HG03457 (cell line): ENCODE data around the gene TSACC.
"Not testable (repeated sequence)": the region's sequence is repeated elsewhere in the genome, so short reads cannot be mapped to it uniquely, and the experiment has no call there.

Experiments
- ATAC-seq: cut with Tn5 transposase; IDR thresholded peaks from one replicate; pipeline ENCODE4 v1.9.1; 2021; ENCODE audit warnings: moderate number of reproducible peaks; ENCODE audit not compliant: unreplicated experiment

The TSACC gene

DNA sequence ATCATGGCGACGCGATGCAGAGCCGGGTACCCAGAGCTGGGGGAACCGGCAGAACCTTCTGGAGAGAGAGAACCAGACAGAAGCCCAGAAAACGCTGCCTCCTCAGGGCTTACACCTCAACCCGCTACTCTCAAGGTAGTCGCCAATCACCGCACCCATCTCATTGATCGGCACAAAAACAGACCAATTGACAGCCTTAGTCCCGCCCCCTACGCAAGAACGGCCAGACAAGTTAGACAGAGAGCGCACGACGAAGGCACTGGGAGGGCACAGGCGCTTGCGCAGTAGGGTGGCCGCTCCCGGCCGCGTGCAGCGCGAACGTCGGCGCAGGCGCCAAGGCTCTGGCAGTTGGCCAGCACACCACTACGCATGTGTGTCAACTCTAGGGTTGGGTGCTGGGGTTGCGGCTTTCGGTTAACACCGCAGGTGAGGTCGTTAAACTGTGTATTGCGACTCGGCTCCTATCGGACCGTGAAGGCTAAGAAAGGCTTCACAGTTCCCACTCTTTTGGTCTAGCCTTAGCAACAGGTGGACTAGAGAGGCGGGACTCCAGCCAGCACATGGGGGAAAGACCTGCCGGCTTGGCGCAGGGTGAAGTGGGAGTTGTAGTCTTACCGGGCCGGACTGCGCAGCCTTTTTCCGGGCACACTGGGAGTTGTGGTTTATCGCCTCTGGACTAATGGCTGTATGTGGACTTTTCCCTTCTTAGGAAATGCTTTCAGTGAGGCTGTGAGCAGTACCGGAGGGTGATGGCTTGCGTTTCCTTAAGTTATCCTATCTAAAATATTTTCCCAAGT lies at the start of gene TSACC, which contains the start of gene CCT3:
TSACC (plus strand) TSS at position 347 of the 797 bp plus-strand sequence. CDS start 1,232 bp downstream, outside the sequence.
CCT3 (minus strand) TSS at position 113 of the 797 bp plus-strand sequence; CDS start at position 5, 108 bp downstream.
- peak; percentile 78 for ATAC-seq

DNA sequence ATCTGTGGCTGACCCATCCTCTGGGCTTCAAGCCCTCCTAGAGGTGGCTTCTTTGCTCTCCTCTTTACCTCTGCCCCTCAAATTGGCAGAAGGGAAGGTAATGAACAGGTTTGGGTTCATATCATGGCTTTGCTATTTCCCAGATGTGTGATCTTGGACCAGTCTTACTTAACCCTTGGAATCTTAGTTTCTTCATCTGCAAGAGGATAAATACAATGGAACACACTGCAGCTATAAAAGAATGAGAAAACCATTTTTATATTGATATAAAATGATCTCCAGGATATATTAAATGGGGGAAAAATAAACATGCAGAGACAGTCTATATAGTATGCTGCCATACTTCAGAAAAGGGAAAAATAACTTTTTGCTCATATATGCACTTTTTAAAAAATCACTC lies 48.5 kb upstream of the TSACC start:
- ATAC-seq: no peak

GRCh38 chr1:156291226-156292061 lies 46.9 kb upstream of the TSACC start:
- no peak for ATAC-seq

DNA sequence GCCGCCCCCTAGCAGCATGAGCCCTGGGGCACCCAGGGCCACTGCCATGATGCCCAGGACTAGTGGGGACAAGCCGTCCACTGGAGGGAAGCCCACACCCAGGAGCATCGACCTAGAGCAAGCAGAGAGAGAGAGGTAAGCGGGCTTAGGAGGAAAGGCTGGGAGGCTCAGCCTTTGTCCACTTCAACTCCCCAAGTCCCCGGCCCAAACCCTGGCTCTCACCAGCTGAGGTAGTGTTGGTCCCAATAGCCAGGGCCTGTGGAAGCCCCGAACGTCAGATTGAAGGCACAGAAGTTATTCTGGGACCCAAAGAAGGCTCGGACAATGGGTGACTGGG lies 45.3 kb upstream of the TSACC start:
- no peak for ATAC-seq

DNA sequence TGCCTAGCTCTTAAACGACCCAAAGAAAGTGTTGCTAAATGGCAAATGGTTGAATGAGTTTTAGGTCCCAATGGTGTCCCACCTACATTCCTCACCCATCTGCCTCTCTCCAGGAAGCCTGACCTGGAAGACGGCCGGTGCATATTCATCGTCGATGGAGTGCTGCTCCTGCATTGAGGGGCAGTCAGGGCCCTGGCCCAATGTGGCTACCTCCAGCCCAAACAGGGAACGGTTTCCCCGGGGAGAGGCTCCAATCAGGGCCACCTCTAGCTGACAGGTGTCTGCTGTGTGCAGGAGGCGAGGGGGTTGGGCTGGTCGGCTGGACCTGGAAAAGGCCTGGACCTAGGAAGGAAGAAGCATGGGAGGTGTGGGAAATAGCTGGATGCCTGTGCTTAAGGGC lies 44.4 kb upstream of the TSACC start:
- no peak for ATAC-seq

GRCh38 chr1:156295391-156295947 lies 42.9 kb upstream of the TSACC start, which contains the start of gene GLMP:
TSS of gene GLMP (minus strand) at chr1:156295679. CDS start at chr1:156295645, 34 bp downstream.
- ATAC-seq: no peak

GRCh38 chr1:156298852-156299357 lies 39.4 kb upstream of the TSACC start, which contains the start of gene VHLL:
TSS of gene VHLL (minus strand) at chr1:156299307. CDS start at chr1:156299189, 118 bp downstream.
- ATAC-seq: no peak

GRCh38 chr1:156303241-156303640 lies 35.1 kb upstream of the TSACC start:
- no peak for ATAC-seq

GRCh38 chr1:156305215-156305614 lies 33.1 kb upstream of the TSACC start:
- ATAC-seq: no peak

DNA sequence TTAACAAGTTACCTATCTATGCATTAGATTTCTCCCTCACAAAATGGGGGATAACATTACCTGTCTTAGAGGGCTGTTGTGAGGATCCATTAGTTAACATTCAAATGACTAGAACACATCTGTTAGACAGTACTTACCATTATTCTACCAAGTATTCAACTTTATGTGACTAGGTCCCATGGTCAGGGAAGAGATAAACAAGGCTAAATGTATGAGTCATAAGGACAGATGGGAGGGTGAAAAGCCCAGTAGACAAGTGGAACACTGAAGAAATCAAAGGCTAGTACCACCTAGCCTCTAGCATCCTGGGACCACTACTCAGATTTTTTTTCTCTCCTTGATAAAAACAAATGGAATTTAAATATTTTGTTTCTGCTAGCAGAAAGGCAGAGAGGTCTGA lies 30.2 kb upstream of the TSACC start:
- ATAC-seq: no peak

- no peak for ATAC-seq
Measured at GRCh38 chr1:156310962-156311361, 27.4 kb upstream of the TSACC start.

DNA sequence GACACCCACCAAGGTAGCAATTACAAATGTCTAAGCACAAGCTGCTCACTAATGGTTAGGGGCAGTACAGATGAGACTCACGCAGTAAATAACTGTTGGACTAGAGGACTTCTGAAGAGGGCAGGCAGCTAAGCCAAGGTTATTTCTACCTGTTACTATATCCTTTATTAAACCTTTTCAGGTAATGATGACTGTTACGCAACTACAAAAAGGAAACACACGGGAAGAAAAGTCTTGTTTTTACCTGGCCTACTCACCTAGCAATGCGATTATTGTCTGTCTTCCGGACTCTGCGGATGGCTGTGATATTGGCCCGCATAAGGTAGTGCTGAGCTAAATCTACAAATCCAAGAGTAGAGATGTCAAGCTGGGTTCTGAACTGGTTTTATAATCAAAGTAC lies 21.4 kb upstream of the TSACC start:
- no peak for ATAC-seq

- ATAC-seq: no peak
Measured at GRCh38 chr1:156319664-156320063, 18.7 kb upstream of the TSACC start.

DNA sequence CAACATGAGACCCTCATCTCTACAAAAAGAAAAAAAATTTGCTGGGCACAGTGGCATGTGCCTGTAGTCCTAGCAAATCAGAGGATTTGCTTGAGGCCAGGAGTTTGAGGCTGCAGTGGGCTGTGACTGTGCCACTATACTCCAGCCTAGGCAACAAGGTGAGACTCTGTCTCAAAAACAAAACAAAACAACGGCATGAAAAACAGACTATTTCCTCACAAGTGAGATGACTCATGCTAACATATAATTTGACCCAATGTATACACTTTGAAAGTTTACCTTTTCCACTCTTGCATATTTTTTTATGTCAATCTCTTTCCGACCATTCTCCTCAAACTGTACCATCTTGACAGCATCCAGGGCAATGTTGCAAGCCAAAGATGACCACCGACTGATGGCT lies 17.8 kb upstream of the TSACC start:
- no peak for ATAC-seq

DNA sequence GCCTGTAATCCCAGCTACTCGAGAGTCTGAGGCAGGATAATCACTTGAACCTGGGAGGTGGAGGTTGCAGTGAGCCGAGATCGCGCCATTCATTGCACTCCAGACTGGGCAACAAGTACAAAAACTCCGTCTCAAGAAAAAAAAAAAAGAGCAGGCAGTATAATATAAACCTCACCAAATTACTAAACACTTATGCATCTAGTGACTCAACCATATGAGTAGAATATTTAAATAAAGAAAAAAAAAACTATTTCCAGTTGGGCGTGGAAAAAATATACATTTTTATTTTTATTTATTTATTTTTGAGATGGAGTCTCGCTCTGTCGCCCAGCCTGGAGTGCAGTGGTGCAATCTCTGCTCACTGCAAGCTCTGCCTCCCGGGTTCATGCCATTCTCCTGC lies 15.1 kb upstream of the TSACC start:
- not testable (repeated sequence) for ATAC-seq

DNA sequence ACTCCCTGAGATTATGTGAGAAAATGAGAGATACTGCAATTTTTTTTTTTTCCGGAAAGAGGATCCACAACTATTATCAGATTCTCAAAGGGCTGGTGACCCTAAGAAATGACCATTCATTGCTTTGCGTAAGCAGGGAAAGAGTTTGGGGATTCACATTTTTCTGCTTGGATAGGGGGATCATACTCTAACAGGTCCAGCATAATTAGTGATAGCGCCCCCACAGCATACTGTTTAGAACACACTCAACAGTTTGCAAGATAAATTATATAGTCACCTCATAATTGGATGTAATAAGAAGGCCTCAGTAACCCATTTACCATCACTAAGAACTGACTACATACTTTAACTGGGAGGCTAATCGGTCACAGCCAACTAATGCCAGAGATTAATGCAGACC lies 2.1 kb upstream of the TSACC start:
- no peak for ATAC-seq

DNA sequence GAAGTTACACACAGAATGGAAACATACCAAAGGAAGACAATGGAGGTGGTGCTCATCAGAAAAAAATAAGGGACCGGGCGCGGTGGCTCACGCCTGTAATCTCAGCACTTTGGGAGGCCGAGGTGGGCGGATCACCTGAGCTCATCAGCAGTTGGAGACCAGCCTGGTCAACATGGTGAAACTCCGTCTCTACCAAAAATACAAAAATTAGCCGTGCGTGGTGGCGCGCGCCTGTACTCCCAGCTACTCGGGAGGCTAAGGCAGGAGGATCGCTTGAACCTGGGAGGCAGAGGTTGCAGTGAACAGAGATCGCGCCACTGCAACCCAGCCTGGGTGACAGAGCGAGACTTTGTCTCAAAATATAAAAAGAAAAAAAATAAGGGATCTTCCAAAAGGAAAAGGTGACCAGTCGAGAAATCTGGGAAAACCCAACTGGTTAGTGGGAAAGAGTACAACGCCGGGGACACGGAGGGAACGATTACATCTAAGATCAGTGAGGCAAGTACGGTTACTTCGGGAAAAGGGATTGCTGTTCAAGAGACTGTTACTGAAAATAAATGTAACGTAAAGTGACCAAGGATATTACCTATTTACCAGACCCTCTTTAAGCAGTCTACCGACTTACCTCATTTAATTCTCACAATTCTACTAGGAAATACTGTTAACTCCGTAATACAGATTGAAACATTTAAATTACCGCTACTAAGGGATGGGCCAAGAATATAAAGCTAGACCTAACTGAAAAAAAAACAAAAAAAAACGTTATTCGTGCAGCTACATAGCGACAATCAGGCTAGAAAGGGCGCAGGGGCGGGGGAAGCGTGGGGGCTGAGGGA lies 1.1 kb upstream of the TSACC start:
- no peak for ATAC-seq

DNA sequence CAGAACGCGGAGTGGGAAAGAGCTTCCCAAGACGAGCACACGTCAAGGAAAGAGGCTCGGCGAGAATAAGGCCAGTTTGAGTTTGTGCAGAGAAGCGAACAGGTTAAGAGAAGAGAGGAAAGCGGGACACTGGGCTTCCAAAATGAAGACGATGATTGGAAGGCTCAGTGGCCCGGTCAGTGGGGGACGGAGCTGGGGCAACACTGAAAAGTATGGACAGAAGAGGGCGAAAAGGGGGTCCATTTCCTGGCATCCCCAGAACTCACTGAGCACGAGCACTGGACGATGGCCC lies 492 bp upstream of the TSACC start:
- no peak for ATAC-seq

DNA sequence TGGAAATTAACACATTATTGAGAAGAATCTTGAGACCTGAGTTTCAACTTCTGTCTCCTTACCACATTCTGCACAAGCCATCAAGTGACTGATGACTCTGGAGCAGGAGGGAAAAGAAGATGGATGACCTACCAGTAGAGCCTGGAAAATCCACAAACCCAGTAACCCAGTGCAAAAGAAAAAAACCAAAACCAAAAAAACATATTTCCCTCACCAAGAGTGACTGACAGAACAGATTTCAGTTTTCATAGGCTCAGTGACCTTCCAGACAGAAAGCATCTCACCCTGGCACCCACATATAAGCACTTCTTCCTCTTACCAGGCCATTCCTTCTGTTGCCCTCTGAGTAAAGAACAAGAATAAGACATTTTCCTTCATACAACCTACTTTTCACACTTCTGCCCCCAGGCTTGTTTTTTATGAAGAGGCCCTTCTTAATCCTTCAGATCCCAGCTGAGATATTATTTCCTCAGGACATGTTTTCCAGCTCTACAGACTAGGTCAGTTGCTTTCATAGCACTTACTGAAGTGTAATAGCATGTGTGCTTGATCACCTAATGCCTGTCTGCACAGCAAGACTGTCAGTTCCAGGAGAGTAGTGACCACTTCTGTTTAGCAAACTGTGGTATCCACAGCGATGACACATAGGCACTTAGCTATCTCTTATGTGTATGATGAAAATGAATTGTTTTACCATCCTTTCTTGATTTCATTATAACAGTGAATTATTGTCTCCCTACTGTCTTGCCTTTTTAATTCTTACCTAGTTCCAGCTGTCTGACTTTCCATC lies 4.0 kb downstream of the TSACC start:
- ATAC-seq: no peak

GRCh38 chr1:156344409-156344808 lies 6.1 kb downstream of the TSACC start:
- ATAC-seq: no peak
